ENCODE data around the gene TAS2R8. TPM values are rescaled to one million over a fixed set of nuclear protein-coding genes. Genes with fewer than 3 reads are reported as not detected.

The TAS2R8 gene
- total RNA-seq, 1 experiment from 2014 or later = not detected

DNA sequence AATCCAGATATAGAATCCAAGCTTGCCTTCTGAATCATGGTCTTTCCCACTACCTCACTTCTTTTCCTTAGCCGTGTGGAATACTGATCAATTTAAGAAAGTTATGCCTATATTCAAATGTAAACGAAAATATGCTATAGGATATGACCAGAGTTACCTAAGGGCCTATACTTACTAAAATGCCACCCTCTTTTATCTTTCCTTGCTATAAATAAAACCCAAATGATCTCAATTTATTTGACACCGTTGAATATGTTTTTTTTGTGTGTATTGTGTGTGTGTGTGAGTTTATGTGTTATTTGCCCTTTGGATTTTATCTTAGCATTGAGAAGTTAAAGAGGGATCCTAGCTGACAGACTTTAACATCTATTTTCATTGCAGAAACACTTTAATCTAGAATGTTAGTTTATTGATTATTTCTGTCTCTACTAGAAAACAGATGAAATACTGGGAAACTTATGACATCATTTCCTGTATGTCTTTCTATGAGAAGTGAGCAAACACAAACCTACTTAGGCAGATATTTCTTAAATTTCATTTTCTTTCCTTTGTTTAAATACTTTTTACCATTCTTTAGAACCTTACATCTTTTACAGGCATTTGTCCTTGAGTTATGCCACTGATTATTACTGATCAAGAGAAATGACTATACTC is 4.9 kb upstream of the TAS2R8 start:
- no peaks in the 10 kb centered on the region for H3K9me3 ChIP-seq (ENCODE audit: low read length)
- ATAC-seq (no peak), DNase-seq (no peak)
- H3K9me2 ChIP-seq (replicated peaks; ENCODE audit: low read length) = no peaks in the 10 kb centered on the region
- no peaks in the 10 kb centered on the region for H3K27me3 ChIP-seq (ENCODE audit: low read length)
- no peak overlapping the region for H3K27ac ChIP-seq (ENCODE audit: low read length)
- ChIA-PET CTCF (no interaction called here), POLR2A (ENCODE audit: unreplicated experiment) (no interaction called here)
- no peak overlapping the region for H3K9ac ChIP-seq (ENCODE audit: low read length)
- H2AFZ ChIP-seq (ENCODE audit: low read length) = no peak overlapping the region
- H3K4me3 ChIP-seq (ENCODE audit: low read length) = no peak overlapping the region
- H4K20me1 ChIP-seq (ENCODE audit: low read length) = no peaks in the 10 kb centered on the region
- TF ChIP-seq EZH2phosphoT487 (IDR thresholded peaks at IDR 0.05; ENCODE audit: borderline replicate concordance, low read length) = no peak
- no peak for TF ChIP-seq EZH2 (IDR thresholded peaks at IDR 0.05; ENCODE audit: low read length, unreplicated experiment)
- TF ChIP-seq CTCF (conservative IDR thresholded peaks at IDR 0.05; ENCODE audit: low read depth, low read length) = no peak
- no TSS peak for BruUV-seq (replicated peaks)
- no peaks in the 10 kb centered on the region for H3F3A ChIP-seq (ENCODE audit: low read length, unreplicated experiment)
- no peak overlapping the region for H3K4me2 ChIP-seq (ENCODE audit: low read length)
- H3K4me1 ChIP-seq (ENCODE audit: insufficient read depth, low read length) = no peaks in the 10 kb centered on the region
- intact Hi-C loops (cut with micrococcal nuclease) = no loop called here
- no peaks in the 10 kb centered on the region for H3K79me2 ChIP-seq (ENCODE audit: low read length)
- H3K36me3 ChIP-seq (ENCODE audit: low read depth, low read length) = no peaks in the 10 kb centered on the region

DNA sequence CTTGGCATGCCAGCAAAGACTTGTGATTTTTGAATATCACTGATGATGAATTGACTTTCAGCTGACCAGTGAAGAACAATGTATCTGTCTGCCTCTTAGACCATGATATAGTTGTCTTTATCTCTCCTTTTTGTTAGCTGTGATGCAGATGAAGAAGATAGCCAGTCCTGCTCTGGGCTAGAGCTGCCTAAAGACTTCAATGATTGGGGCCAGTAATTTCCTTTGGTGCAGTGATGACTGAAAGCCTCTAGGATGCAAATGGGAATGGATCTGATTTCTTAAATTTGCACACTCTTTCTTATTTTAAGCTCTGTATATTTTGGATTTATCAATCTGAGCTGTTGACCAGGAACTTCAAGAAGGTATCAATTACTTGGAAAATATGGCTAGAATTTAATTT is 3.0 kb upstream of the TAS2R8 start, which contains the start of gene TAS2R9:
Gene TAS2R9, minus strand, starts transcription at position 101 of the 400 bp plus-strand sequence. Its CDS starts 93 bp downstream, at position 8.
- no peaks in the 10 kb centered on the region for H3F3A ChIP-seq (ENCODE audit: low read length, unreplicated experiment)
- H3K4me2 ChIP-seq (ENCODE audit: low read length) = no peak within 1 kb of the TSS
- ATAC-seq (no peak), DNase-seq (no peak)
- no peaks in the 10 kb centered on the region for H3K79me2 ChIP-seq (ENCODE audit: low read length)
- ChIA-PET POLR2A (ENCODE audit: unreplicated experiment) (no interaction called here), CTCF (no interaction called here)
- no peak for TF ChIP-seq CTCF (conservative IDR thresholded peaks at IDR 0.05; ENCODE audit: low read depth, low read length)
- no peak for TF ChIP-seq EZH2phosphoT487 (IDR thresholded peaks at IDR 0.05; ENCODE audit: borderline replicate concordance, low read length)
- no peak for TF ChIP-seq EZH2 (IDR thresholded peaks at IDR 0.05; ENCODE audit: low read length, unreplicated experiment)
- no peaks in the 10 kb centered on the region for H4K20me1 ChIP-seq (ENCODE audit: low read length)
- intact Hi-C loops (cut with micrococcal nuclease) = no loop called here
- H3K27ac ChIP-seq (ENCODE audit: low read length) = no peak within 1 kb of the TSS
- H3K9me2 ChIP-seq (replicated peaks; ENCODE audit: low read length) = no peaks in the 10 kb centered on the region
- H3K9ac ChIP-seq (ENCODE audit: low read length) = no peak within 1 kb of the TSS
- H3K4me1 ChIP-seq (ENCODE audit: insufficient read depth, low read length) = no peaks in the 10 kb centered on the region
- H2AFZ ChIP-seq (ENCODE audit: low read length) = no peak within 1 kb of the TSS
- no peaks in the 10 kb centered on the region for H3K9me3 ChIP-seq (ENCODE audit: low read length)
- H3K4me3 ChIP-seq (ENCODE audit: low read length) = no peak within 1 kb of the TSS
- BruUV-seq (replicated peaks) = no TSS peak
- H3K27me3 ChIP-seq (ENCODE audit: low read length) = no peaks in the 10 kb centered on the region
- no peaks in the 10 kb centered on the region for H3K36me3 ChIP-seq (ENCODE audit: low read depth, low read length)

DNA sequence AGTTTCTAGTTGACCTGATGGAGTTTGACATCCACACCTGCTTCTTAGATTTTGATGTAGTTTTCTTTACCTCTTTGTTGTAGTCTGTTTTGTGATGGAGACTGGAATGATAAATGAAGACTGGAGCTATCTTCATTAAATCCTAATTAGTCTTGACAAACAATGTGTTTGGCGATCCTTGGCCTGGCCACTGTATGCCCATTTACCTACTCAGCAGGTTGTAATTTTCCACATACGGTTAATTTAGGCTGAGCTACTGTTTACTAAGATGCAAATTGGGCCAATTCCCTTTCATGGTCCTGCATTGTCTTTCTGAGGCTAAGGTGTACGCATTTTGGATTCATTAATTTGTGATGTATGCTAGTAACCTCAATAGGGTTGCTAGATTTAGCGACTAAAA is 4.5 kb downstream of the TAS2R8 start, which contains the start of gene TAS2R7:
Gene TAS2R7, minus strand, starts transcription at position 41 of the 400 bp plus-strand sequence. CDS start 57 bp downstream, outside the sequence.
- DNase-seq (no peak), ATAC-seq (no peak)
- intact Hi-C loops (cut with micrococcal nuclease) = no loop called here
- Histone ChIP-seq H3K27me3 (ENCODE audit: low read length) (peaks cover 17% of the 10 kb centered on the region), H3K9me3 (ENCODE audit: low read length) (no peaks in the 10 kb centered on the region), H3F3A (ENCODE audit: low read length, unreplicated experiment) (no peaks in the 10 kb centered on the region), H3K79me2 (ENCODE audit: low read length) (no peaks in the 10 kb centered on the region), H3K9ac (ENCODE audit: low read length) (no peak within 1 kb of the TSS), H3K4me2 (ENCODE audit: low read length) (no peak within 1 kb of the TSS), H3K27ac (ENCODE audit: low read length) (no peak within 1 kb of the TSS), H4K20me1 (ENCODE audit: low read length) (no peaks in the 10 kb centered on the region), H3K36me3 (ENCODE audit: low read depth, low read length) (no peaks in the 10 kb centered on the region), H3K4me1 (ENCODE audit: insufficient read depth, low read length) (no peaks in the 10 kb centered on the region), H2AFZ (ENCODE audit: low read length) (no peak within 1 kb of the TSS), H3K9me2 (replicated peaks; ENCODE audit: low read length) (no peaks in the 10 kb centered on the region), H3K4me3 (ENCODE audit: low read length) (no peak within 1 kb of the TSS)
- CTCF ChIA-PET = no interaction called here
- BruUV-seq (replicated peaks) = no TSS peak
- POLR2A ChIA-PET (ENCODE audit: unreplicated experiment) = no interaction called here
- TF ChIP-seq CTCF (conservative IDR thresholded peaks at IDR 0.05; ENCODE audit: low read depth, low read length) (no peak), EZH2phosphoT487 (IDR thresholded peaks at IDR 0.05; ENCODE audit: borderline replicate concordance, low read length) (no peak), EZH2 (IDR thresholded peaks at IDR 0.05; ENCODE audit: low read length, unreplicated experiment) (no peak)
